Esophagus squamous epithelium (tissue), 4 donors: ENCODE results near the gene HOXA9.

Experiments used
- POLR2A ChIP-seq, 4 donors: fragments of 450-650 bp; IDR thresholded peaks; one replicate each; pipeline ENCODE4 v1.6.1; 2017; ENCODE audit warnings: antibody characterized with exemption in 4 of 4, mild to moderate bottlenecking in 4 of 4, moderate library complexity in 3 of 4
- TF ChIP-seq, protein P1 (sequence below), 6 experiments: fragments of 450-650 bp in 4 of 6; fragments of 200-600 bp in 2 of 6; sonication (generic) in 2 of 6; IDR thresholded peaks; one replicate each; pipeline ENCODE4 v1.5.1; 2016 to 2019; ENCODE audit warnings: antibody characterized with exemption in 6 of 6, mild to moderate bottlenecking in 4 of 6, moderate library complexity in 4 of 6

DNA sequence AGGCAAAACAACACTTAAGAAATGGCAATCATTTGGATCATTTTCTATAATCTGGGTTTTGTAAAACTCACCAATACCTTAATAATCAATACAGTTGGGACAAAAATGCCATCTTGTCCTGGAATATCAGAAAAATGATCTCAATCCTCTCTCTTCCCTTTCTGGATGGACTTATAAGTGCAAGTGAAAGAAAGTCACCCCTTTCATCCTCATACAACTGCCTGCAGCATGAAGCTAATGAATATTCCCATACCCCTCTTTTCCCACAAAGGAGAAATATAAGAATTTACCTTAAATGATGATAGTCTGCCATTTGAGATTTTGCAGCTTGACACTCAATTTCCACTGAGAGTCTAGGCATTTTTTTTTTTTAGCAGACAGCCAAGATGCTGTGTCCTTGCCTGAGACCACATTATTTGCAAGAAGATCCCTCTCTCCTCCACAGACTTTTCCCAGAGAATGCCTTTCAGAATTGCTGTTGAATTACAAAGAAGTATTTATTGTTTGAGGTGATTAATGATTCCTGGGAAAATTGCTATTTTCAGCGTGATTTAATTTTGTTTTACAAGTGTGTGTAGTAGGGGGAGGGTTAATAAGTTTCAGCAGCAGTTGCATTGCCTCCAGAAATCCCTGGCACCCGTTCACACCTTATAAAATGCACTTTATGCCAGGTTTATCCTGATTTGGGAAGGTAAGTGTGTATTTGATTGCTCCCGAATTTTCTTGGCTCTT, 38.6 kb downstream of the HOXA9 start:
- TF ChIP-seq, protein P1, sequence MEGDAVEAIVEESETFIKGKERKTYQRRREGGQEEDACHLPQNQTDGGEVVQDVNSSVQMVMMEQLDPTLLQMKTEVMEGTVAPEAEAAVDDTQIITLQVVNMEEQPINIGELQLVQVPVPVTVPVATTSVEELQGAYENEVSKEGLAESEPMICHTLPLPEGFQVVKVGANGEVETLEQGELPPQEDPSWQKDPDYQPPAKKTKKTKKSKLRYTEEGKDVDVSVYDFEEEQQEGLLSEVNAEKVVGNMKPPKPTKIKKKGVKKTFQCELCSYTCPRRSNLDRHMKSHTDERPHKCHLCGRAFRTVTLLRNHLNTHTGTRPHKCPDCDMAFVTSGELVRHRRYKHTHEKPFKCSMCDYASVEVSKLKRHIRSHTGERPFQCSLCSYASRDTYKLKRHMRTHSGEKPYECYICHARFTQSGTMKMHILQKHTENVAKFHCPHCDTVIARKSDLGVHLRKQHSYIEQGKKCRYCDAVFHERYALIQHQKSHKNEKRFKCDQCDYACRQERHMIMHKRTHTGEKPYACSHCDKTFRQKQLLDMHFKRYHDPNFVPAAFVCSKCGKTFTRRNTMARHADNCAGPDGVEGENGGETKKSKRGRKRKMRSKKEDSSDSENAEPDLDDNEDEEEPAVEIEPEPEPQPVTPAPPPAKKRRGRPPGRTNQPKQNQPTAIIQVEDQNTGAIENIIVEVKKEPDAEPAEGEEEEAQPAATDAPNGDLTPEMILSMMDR (IDR thresholded peaks at IDR 0.05) = no peak
- no peak for TF ChIP-seq POLR2A (IDR thresholded peaks at IDR 0.05)
